MCF 10A (cell line): ENCODE data around the gene HOXD10. TPM values are rescaled to one million over a fixed set of nuclear protein-coding genes. Genes with fewer than 3 reads are reported as not detected.

Source experiments
- BruUV-seq: library from RNA; stranded (reverse); fragments of 400-500 nt; replicated peaks from 2 replicates; lab custom pipeline; 2021; lab: Mats Ljungman, UMichigan
- CTCF ChIA-PET: fragments of 300-600 bp; sonication (Branson Sonifier 250); formaldehyde crosslinking; extraction: SDS; loops from one replicate; lab custom pipeline; 2021; ENCODE audit warnings: antibody characterized with exemption, inconsistent platforms; lab: Yijun Ruan, JAX
- POLR2A ChIA-PET: fragments of 300-600, 350-650 bp; sonication (Branson Sonifier 250); formaldehyde crosslinking; extraction: SDS; loops from one replicate; lab custom pipeline; 2020; ENCODE audit warnings: antibody characterized with exemption, inconsistent platforms; lab: Yijun Ruan, JAX
- DNase-seq: peaks from one replicate; pipeline ENCODE4 v3.0.0-alpha.2; 2018; ENCODE audit not compliant: unreplicated experiment
- H3K27ac Mint-ChIP-seq: one replicate; pipeline ENCODE4 v1.8.0; 2022; ENCODE audit warnings: mild to moderate bottlenecking, low read depth, mixed read lengths; ENCODE audit not compliant: unreplicated experiment
- H3K27me3 Mint-ChIP-seq: one replicate; pipeline ENCODE4 v1.8.0; 2022; ENCODE audit warnings: mixed read lengths; ENCODE audit not compliant: insufficient read depth, unreplicated experiment
- H3K36me3 Mint-ChIP-seq: one replicate; pipeline ENCODE4 v1.8.0; 2022; ENCODE audit warnings: mild to moderate bottlenecking, moderate library complexity, mixed read lengths; ENCODE audit not compliant: insufficient read depth, unreplicated experiment
- H3K4me1 Mint-ChIP-seq: one replicate; pipeline ENCODE4 v1.8.0; 2022; ENCODE audit warnings: mixed read lengths; ENCODE audit not compliant: insufficient read depth, unreplicated experiment
- H3K4me3 Mint-ChIP-seq: one replicate; pipeline ENCODE4 v1.8.0; 2022; ENCODE audit warnings: mild to moderate bottlenecking, moderate library complexity, mixed read lengths; ENCODE audit not compliant: unreplicated experiment
- H3K9me3 Mint-ChIP-seq: one replicate; pipeline ENCODE4 v1.8.0; 2022; ENCODE audit warnings: mixed read lengths; ENCODE audit not compliant: unreplicated experiment
- intact Hi-C: fragments of 100-400 bp; cut with micrococcal nuclease; formaldehyde crosslinking; loops from 2 replicates; pipeline ENCODE4 v1.14.1; 2022
- total RNA-seq: library from RNA; stranded (reverse); gene quantifications from 2 replicates; pipeline ENCODE4 v1.2.3, GENCODE V29; 2022
- TF ChIP-seq, protein P1 (sequence below): fragments of 200-600 bp; IDR thresholded peaks from one replicate; pipeline ENCODE4 v1.8.0; 2022; ENCODE audit warnings: antibody characterized with exemption, mild to moderate bottlenecking; ENCODE audit not compliant: unreplicated experiment

Gene HOXD10
- total RNA-seq, 1 experiment from 2014 or later, result not detected

DNA sequence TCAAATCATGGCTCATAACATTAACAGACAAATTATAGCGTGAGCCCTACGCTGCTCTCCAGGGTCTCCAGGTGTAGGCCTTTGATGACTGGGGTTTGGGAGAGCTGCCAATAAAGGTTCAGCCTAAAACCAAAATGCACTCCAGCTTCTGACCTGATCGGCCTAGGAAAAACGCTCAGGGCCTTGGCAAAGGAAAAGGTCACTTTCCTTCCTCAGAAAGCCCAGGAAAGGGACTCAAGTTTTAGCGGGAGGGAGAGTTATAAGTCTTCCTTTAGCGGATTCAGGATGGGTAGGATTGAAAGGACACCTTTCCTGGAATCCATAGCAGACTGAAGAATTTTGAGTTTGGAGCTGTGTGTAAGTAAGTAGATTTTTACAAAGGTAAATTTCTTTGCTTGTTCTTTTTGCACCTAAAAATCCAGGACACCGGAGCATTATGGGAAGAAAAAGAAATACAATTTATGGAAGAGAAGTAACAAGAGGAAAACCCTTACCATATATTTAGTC lies 41.6 kb upstream of the HOXD10 start:
- H3K27me3 Mint-ChIP-seq, result peaks cover 87% of the 10 kb centered on the region
- no peak overlapping the region for H3K4me3 Mint-ChIP-seq
- no TSS peak for BruUV-seq
- no peaks in the 10 kb centered on the region for H3K36me3 Mint-ChIP-seq
- no peaks in the 10 kb centered on the region for H3K4me1 Mint-ChIP-seq
- intact Hi-C loops, result no loop called here
- no peak for DNase-seq
- no peak overlapping the region for H3K27ac Mint-ChIP-seq
- ChIA-PET CTCF (interaction anchor here (0.5 to 2.7 kb wide), 5 partner anchors 9 to 710 kb away, joined by 3 to 8 read pairs (median 4); no protein-coding TSS in a partner anchor), POLR2A (no interaction called here)
- TF ChIP-seq, protein P1, sequence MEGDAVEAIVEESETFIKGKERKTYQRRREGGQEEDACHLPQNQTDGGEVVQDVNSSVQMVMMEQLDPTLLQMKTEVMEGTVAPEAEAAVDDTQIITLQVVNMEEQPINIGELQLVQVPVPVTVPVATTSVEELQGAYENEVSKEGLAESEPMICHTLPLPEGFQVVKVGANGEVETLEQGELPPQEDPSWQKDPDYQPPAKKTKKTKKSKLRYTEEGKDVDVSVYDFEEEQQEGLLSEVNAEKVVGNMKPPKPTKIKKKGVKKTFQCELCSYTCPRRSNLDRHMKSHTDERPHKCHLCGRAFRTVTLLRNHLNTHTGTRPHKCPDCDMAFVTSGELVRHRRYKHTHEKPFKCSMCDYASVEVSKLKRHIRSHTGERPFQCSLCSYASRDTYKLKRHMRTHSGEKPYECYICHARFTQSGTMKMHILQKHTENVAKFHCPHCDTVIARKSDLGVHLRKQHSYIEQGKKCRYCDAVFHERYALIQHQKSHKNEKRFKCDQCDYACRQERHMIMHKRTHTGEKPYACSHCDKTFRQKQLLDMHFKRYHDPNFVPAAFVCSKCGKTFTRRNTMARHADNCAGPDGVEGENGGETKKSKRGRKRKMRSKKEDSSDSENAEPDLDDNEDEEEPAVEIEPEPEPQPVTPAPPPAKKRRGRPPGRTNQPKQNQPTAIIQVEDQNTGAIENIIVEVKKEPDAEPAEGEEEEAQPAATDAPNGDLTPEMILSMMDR, result no peak
- peaks cover 5% of the 10 kb centered on the region for H3K9me3 Mint-ChIP-seq

DNA sequence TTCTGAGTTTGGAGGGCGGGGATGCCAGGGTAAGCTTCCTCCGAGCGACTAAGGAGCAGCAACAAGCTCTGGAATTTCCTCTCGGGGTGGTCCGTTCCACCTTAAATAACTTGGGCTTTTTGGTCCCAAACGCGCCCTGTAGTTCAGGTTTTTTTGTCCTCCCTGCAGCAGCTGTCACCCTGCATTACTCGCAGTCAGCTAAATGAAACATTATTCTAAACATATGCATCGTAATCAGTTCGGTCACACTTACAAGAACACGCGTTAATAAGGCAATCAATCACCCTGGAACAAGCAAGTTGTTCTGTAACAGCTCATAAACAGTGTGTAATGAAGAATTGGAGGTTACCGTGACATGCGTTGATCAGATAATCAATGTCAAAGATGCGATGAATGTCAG lies 41.1 kb upstream of the HOXD10 start:
- ChIA-PET POLR2A (no interaction called here), CTCF (interaction anchor here (0.5 to 2.7 kb wide), 6 partner anchors 9 to 710 kb away, joined by 3 to 8 read pairs (median 4); no protein-coding TSS in a partner anchor)
- DNase-seq, result no peak
- Mint-ChIP-seq H3K9me3 (peaks cover 5% of the 10 kb centered on the region), H3K4me1 (no peaks in the 10 kb centered on the region), H3K27ac (no peak overlapping the region), H3K4me3 (no peak overlapping the region), H3K27me3 (peaks cover 88% of the 10 kb centered on the region), H3K36me3 (no peaks in the 10 kb centered on the region)
- TF ChIP-seq, protein P1, result no peak
- intact Hi-C loops, result no loop called here
- no TSS peak for BruUV-seq

DNA sequence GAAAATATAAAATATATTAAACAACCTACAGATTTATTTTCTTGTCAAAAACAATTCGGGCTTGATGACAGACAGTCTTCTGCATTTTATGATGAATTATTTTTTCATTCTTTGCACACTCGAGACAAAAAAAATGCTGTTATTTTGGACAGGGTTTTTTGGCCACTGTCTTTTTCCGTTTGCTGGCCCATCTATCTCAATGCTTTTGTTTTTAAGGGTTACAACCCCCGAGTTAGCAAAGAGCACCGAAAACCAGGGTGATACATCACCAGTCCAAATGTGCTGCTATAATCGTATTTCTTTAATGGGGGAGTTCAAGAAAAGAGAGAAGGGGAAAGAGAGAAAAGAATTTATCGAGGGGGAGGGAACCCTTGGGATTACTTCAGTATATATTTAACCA lies 40.5 kb upstream of the HOXD10 start:
- Mint-ChIP-seq H3K36me3 (no peaks in the 10 kb centered on the region), H3K4me3 (no peak overlapping the region), H3K9me3 (peaks cover 5% of the 10 kb centered on the region), H3K27ac (no peak overlapping the region), H3K27me3 (peaks cover 83% of the 10 kb centered on the region), H3K4me1 (no peaks in the 10 kb centered on the region)
- ChIA-PET CTCF (interaction anchor here (0.6 to 2.7 kb wide), 3 partner anchors 9 to 679 kb away, joined by 3 to 8 read pairs (median 4); no protein-coding TSS in a partner anchor), POLR2A (no interaction called here)
- intact Hi-C loops, result no loop called here
- TF ChIP-seq, protein P1, result no peak
- DNase-seq, result no peak
- no TSS peak for BruUV-seq

DNA sequence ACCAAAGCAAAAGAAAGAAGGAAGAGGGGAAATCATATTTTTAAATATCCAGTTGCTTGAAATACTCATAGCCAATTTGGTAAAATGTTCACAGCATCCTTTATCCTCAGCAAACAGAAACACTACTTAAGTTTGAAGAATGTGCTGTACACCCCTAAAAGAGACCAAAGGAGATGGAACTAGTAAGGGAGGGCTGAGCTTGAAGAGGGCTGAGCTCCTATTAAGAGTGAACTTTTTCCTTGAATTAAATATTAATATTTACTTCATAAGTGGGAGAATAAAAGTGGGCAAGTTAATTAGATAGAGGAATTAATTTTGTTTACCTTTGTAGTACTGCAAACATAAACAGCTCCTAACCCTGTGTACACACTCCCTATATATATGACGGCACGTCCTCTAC lies 39.8 kb upstream of the HOXD10 start:
- no peaks in the 10 kb centered on the region for H3K4me1 Mint-ChIP-seq
- POLR2A ChIA-PET, result no interaction called here
- TF ChIP-seq, protein P1, result no peak
- CTCF ChIA-PET, result interaction anchor here (2.7 kb wide), 1 partner anchor 9 kb away, joined by 8 read pairs; no protein-coding TSS in a partner anchor
- no peak for DNase-seq
- no TSS peak for BruUV-seq
- no peak overlapping the region for H3K4me3 Mint-ChIP-seq
- intact Hi-C loops, result no loop called here
- H3K9me3 Mint-ChIP-seq, result peaks cover 5% of the 10 kb centered on the region
- H3K27ac Mint-ChIP-seq, result no peak overlapping the region
- H3K27me3 Mint-ChIP-seq, result peaks cover 76% of the 10 kb centered on the region
- no peaks in the 10 kb centered on the region for H3K36me3 Mint-ChIP-seq
